GM21390 (cell line): ENCODE data around the gene NOL11.
"Not testable (repeated sequence)": the region's sequence is repeated elsewhere in the genome, so short reads cannot be mapped to it uniquely, and the experiment has no call there.

Experiments used
- ATAC-seq: cut with Tn5 transposase; IDR thresholded peaks from one replicate; pipeline ENCODE4 v1.9.1; 2021; ENCODE audit not compliant: unreplicated experiment

Gene NOL11

GRCh38 chr17:67707442-67707841 lies 10.3 kb upstream of the NOL11 start:
- ATAC-seq = no peak

GRCh38 chr17:67708378-67708777 lies 9.4 kb upstream of the NOL11 start:
- ATAC-seq = no peak

- ATAC-seq = no peak
Observed at GRCh38 chr17:67711916-67712315, 5.8 kb upstream of the NOL11 start.

GRCh38 chr17:67712375-67712774 lies 5.4 kb upstream of the NOL11 start:
- no peak for ATAC-seq

- no peak for ATAC-seq
Observed at GRCh38 chr17:67713169-67713568, 4.6 kb upstream of the NOL11 start.

- no peak for ATAC-seq
Observed at GRCh38 chr17:67716405-67716798, 1.3 kb upstream of the NOL11 start.

GRCh38 chr17:67717192-67717623 lies 528 bp upstream of the NOL11 start:
- no peak for ATAC-seq

GRCh38 chr17:67718325-67718941 lies 697 bp downstream of the NOL11 start:
- ATAC-seq = no peak

GRCh38 chr17:67725373-67725791 lies 7.6 kb downstream of the NOL11 start:
- no peak for ATAC-seq

- ATAC-seq = no peak
Observed at GRCh38 chr17:67725807-67726206, 8.1 kb downstream of the NOL11 start.

- not testable (repeated sequence) for ATAC-seq
Observed at GRCh38 chr17:67727152-67728039, 9.7 kb downstream of the NOL11 start.

- no peak for ATAC-seq
Observed at GRCh38 chr17:67729903-67730302, 12.2 kb downstream of the NOL11 start.

GRCh38 chr17:67730731-67731130 lies 13.0 kb downstream of the NOL11 start:
- ATAC-seq = no peak

- ATAC-seq = no peak
Observed at GRCh38 chr17:67733449-67733848, 15.7 kb downstream of the NOL11 start.

- no peak for ATAC-seq
Observed at GRCh38 chr17:67737145-67737544, 19.4 kb downstream of the NOL11 start.

GRCh38 chr17:67742025-67742424 lies 24.3 kb downstream of the NOL11 start:
- no peak for ATAC-seq

- ATAC-seq = no peak
Observed at GRCh38 chr17:67746704-67747571, 29.2 kb downstream of the NOL11 start.

GRCh38 chr17:67747681-67748235 lies 30.0 kb downstream of the NOL11 start:
- ATAC-seq = no peak

GRCh38 chr17:67750067-67750466 lies 32.3 kb downstream of the NOL11 start:
- ATAC-seq = no peak

GRCh38 chr17:67751101-67752074 lies 33.7 kb downstream of the NOL11 start:
- no peak for ATAC-seq
